Skin of body (tissue), 2 donors: Measurements from ENCODE around the gene MTERF4. TPM values are rescaled to one million over a fixed set of nuclear protein-coding genes. Genes with fewer than 3 reads are reported as not detected.

Experiments
- DNase-seq: peaks from one replicate; lab custom pipeline; 2025; lab: John Stamatoyannopoulos, UW
- total RNA-seq: library from RNA; depleted of rRNA; stranded (reverse); fragments of >200 nt; gene quantifications from one replicate; pipeline ENCODE4 v1.2.3, GENCODE V29; 2014

The MTERF4 gene
- total RNA-seq, 1 donor from 2014 or later: 37.8 TPM

DNA sequence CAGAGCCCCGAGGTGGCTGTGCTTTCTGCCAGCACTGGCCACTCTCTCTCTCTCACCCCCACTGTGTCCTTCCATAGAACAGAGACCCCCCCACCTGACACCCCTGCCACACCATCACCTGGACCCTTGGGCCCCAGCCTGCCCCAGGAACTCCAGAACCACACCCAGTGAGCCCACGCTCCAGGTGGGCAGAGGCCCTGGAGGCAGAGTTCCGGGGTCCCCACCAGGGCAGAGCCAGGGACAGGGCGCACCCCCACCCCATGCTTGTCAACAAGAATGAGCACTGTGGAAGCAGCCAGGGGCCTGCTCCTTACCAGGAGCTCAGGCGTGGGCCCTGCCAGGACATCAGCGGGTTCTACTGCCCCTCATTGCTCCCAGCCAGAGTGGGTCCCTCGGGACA lies 32.6 kb upstream of the MTERF4 start:
- no peak for DNase-seq

DNA sequence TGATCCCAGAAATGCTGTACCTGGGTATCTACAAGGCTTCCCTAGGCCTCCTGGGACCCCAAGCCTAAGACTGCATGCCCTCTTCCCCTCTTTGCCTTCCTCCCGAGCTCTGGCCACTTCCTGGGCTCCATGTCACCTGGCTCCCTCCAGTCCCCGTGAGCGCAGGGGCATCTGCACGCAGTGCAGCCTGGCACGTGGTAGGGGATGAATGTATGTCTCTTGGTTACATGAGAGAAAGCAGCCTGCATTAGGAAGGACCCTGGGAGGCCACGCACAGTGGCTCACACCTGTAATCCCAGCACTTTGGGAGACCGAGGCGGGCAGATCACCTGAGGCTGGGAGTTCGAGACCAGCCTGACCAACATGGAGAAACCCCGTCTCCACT lies 31.3 kb upstream of the MTERF4 start:
- DNase-seq: no peak

DNA sequence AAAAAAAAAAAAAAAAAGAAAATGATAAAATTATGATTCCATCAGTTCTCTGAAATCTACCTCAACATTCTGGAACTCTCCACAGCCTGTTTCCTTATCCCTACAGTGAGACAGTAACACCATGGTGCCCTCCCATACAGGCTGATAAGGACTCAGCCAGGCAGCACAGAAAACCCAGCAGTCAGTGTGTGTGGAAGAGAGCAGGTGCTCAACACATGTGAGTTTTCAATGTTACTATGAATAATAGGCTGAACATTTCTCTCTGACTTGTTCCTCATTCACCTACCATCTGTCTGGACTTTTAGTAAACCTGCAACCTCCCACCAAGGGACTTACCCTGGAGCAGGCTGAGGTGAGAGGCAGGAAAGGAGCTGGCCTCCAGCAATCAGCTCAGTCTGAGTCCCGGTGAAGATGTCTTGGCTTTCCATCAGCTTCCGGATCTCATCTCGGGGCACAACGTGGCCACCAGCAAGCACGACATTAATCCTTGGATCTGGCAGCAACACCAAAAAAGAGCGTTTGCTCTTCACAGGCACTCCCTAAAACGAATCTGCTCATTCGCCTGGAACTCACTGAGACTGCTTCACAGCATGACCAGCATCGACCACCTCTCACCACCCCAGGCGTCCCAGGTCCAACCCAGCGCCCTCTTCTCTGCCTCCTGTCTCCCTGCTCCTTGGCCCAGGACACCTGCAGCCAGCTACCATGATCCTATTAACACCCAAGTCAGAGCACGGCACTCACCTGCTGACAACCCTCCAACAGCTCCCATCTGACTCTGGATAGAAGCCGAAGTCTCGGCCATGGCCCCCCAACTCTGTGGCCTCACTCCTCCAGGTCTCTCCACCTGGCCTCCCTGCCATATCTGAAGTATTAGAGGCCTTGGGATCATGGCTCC lies 30.7 kb upstream of the MTERF4 start:
- DNase-seq: no peak

DNA sequence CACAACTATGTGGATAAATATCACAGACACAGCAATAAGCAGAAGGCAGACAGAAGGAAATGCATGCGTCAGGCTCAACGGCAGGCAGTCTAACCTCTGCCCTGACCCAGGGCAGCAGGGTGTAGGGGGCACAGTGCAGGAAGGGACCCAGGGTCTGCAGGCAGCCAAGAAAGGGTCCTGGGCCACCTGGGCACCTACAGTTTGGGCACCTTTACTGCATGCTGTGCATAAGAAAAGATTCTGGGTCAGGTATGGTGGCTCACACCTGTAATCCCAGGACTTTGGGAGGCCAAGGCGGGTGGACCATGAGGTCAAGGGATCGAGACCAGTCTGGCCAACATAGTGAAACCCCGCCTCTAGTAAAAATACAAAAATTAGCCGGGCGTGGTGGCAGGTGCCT lies 29.4 kb upstream of the MTERF4 start:
- DNase-seq: no peak

DNA sequence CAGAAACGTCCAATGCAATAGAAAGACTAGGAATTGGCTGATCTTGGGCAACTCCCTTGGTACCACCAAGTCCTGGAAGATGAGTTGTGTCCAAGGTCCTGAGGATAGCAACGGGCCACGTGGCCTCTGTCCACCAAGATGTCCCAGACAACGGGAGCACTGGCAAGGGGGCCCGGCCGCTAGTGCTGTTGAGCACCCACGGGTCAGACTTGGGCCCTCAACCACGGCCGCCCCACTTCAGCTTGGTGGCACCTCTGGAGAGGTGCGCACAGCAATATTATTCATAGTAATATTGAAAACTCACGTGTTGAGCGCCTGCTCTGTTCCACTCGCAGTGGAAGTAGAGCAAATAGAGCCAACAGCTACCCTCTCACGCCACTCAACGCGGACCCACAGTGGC lies 28.2 kb upstream of the MTERF4 start:
- no peak for DNase-seq

DNA sequence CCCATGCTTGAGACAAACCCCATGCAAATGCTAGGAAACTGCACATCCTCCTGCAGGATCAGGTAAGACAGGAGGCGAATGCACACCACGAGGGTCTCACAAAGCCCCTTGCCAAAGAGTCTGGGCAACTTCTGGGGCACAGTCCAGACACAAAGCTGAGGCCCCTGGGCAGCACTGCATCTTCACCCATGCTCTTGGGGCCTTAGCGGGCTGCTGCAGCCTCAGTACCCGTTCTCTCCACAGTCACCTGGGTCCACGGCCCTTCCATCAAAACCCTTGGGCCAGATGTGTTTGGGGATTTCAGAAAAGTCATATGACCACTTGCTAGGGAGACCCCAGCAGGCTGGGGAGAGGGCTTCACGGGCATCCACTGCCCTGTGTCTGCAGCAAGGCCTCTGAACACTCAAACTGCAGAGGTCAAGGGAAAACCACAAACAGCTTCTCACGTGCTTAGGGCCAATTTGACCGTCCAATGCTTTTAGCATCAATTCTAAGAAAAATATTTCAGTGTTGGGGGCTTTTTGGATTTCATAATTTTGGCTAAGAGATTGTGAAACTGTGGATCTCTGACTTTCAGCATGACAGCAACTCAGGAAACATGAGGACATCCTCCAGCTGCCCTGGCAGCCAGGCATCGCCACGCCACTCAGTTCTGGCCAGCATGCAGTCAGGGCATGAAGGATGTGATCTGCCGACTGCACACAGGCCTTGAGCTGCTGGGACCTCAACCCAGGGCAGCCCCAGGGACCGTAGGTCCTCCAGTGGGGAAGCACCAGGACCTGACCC lies 27.2 kb upstream of the MTERF4 start:
- no peak for DNase-seq

DNA sequence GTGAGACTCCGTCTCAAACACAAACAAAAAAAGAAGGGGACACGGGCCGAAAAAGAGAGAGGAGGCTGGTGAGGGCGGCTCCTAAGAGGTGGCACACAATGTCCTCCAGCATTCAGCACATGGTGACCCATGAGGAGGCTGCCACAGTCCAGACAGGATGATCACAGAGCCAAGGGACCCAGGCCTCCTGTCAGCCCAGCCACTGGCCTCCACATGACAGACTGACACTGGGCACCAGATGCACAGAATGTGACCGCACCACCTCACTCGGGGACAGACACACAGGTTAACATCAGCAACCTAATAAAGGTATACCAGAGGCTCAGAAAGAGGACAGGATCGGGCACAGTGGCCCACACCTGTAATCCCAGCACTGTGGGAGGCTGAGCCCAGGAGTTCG lies 26.2 kb upstream of the MTERF4 start:
- no peak for DNase-seq

DNA sequence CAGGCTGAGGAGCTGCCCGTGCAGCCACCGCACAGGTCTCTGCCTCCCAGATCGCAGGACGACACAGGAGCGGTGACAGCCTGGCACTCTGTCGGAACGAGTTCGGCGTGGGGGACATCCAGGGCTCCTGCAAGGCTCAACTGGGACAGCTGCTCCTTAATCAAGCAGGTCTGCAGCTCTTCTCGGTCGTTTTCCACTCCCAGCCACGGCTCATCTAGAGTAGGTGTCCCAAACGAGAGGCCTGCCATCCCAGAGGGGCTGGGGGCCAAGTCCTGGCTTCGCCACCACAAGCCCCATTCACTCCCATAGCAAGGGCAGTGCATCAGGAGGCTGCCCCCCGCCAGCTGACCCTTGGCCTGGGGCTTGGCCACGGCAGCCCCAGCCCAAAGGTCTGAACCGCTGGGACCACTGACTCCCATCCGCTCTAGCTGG lies 24.7 kb upstream of the MTERF4 start:
- DNase-seq: no peak

DNA sequence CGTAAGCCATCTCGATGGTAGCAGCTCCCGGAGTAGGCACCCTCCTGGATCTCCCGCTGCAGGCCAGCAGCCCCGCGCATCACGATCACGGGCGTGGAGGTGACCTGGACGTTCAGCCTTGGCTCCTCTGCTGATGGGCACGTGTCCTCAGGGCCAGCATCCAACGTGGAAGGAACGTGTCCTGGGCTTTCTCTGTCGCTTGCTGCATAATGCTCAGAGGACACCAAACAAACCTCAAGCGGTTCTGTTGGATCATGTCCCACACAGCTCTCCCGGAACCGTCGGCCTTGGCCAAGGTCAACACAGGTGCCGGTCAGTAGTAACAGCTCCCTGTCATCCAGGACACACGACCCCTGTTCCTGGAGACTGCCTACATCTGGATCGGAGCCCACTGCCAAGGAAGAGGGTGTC lies 24.1 kb upstream of the MTERF4 start:
- DNase-seq: no peak

DNA sequence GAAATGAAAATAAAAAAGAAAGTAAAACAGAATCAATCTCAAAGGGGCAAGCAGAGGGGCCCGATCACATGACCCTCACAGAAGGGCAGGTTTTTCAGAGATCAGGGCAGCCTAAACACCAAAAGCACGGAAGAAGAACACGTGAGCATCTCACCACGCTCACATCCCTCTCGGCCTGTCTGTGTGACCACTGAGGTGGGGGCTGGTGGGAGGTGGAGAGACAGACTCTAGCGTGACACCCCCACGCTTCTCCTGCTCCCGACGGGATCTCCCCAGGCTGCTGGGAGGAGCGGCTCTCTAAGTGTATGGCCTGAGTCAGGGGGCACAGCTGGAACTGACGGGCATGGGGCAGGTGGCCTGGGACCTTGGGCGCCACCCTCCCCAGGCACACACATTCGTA lies 23.5 kb upstream of the MTERF4 start:
- no peak for DNase-seq

DNA sequence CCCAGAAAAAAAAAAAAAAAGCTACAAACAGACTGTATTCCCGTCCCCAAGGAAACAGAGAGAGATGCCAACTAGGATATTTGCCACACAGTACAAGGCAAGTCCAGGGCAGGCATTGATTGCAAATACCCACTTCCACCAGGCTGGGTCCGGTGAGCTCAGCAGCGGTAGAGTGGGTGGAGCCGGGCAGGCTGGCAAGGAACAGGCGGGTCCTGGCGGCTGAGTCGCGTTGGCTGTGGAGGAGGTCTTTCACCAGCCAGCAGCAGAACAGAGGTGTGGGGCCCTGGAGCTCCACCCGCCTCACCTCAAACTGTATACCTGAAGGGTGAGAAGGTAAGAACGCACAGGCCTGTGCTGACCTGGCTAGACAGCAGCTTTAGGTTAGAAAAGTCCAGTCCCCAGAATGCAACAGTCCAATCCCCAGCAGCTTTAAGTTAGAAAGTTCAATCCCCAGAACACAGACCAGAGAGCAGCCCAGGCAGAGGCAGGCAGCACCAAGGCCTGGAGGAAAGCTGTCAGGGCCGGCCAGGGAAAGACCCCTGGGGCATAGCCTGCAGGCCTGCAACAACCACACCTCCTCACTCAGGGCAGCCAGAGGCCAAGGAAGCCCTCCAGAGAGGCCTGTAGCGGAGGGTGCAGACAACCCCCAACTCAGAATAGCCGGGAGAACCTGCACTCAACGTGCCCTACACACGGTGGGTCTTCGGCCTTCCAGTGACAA lies 21.9 kb upstream of the MTERF4 start:
- DNase-seq: no peak

DNA sequence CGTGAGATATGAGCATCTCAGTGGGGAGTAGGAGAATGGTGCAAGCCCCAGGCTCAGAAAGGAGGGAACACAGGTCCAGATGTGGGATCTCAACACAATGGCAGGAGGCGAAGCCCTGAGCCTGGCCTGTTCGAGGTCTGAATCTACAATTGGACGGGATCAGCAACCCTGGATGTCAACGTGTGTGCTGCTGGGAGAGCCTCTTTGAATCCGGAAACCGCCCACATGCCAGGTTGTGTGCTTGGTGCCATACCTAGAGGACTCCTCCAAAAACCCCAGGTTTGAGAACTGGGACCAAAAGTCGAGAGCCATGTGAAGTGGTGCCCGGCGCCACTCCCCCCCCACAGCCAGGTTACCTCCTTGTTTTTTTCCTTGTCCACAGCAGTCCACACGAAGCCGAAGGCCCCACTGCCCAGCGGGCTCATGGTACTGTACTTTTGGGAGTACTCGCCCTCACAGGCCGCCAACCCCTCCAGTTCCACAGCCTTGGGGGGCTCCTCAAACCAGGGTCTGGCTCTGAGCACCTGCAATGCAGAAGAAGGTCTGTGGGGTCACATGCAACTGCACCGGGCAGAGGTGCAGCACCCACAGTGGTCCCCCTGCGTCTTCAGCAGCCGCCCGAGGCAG lies 20.4 kb upstream of the MTERF4 start:
- no peak for DNase-seq

DNA sequence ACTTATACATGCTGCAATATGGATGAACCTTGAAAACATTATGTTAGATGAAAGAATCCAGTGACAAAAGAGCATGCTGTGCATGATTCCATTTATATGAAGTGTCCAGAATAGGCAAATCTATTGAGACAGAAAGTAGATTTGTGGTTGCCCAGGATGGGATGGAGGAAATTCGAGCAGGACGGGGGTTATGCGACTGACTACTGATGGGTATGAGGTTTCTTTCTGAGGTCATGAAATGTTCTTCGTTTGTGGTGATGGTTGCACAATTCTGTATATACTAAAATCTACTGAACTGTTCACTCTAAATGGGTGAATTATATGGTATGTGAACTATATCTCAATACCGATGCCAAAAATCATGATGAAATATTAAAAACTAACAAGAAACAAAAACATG lies 18.9 kb upstream of the MTERF4 start:
- DNase-seq: no peak

DNA sequence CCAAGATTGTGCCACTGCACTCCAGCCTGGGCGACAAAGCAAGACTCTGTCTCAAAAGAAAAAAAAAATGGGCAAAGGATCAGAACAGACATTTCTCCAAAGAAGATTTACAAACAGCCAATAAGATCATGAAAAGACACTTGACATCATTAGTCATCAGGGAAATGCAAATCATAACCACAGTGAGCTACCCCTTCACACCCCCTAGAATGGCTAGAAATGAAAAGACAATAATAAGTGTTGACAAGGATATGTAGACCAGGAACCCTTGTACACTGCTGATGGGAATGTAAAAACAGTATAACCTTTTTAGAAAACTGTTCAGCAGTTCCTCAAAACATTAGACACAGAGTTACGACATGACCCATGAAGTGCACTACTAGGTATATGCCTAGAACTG lies 18.4 kb upstream of the MTERF4 start:
- DNase-seq: no peak

DNA sequence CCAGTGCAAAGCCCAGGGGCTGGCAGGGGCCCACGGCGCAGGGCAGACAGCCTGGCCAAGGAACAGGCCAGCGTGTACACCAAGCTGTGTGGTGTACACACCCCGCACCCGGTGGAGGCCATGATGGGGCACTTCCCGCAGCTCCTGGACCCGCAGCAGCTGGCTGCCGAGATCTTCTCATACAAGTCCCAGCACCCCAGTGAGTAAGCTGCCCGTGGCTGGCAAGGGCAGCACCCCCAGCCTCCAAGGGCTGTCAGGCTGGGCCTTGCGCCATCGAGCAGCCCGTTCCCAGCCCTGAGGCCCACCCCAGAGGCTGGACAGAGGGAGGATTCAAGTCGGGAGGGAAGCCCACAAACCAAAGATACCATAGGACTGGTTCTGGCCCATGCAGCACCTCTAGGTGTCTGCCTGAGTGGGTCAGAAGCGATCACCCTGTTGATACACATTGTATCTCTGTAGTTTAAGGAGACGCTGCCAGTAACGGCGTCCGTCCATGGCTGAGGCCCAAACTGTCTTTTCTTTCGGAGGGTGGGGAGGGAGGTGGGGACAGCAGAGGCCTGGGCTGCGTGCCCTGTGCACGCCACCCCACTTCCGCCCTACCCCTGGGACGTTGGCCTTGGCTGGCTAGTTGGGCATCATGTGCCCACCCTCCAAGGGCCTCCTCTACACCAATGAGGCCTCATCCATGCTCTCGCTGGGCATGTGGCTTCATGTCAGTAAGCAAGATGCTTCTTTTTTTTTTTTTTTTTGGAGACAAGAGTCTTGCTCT lies 16.8 kb upstream of the MTERF4 start:
- no peak for DNase-seq

DNA sequence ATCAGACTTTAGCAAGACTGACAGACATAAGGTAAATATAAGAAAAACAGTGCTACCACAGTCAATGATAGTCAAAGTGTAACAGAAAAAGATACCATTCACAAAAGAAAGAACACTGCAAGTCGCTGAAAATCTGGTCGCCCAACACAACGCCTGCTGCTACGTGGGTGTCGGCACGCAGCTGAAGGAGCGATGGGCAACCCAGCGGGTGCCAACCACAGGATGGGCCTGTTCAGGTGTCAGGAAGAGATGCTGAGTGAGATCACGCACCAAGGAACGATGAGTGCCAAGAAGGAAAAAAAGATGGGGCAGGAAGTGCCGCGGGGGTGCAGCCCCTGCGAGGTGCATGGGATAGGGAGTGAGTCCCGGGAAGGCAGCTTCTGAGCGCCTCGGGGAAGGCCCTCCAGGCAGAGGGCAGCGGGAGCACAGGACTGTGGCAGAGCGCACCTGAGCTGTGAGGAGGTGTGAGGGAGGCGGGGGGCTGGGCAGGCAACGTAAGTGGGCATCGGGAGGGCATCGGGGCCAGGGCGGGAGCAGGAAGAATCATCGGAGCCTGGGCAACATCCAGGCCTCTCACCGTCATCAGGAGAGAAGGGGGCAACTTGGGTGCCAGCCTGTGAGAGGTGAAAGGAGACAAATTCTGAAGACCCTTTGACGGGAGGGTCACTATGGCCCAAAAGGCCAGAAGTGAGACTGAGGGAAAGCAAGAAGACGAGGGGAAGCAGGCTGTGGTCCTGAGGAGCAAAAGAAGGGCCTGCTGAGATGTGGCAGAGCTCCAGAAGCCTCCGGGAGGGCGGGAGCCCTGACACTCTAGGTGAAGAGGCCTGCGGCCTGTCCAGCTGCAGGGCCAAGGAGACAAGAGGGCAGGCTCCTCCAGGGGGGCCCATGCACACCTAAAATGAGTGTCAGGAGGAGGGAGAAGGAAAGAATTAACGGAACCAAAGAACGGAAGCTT lies 14.8 kb upstream of the MTERF4 start:
- DNase-seq: no peak

DNA sequence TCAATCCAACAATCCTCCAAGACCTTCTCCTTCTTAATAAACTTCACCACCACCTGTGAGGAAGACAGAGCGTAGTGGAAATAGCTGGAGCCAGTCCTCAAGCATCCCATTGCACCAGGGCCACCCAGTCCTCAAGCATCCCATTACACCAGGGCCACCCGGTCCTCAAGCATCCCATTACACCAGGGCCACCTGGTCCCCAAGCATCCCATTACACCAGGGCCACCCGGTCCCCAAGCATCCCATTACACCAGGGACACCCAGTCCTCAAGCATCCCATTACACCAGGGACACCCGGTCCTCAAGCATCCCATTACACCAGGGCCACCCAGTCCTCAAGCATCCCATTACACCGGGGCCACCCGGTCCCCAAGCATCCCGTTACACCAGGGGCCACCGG lies 13.3 kb upstream of the MTERF4 start:
- no peak for DNase-seq

DNA sequence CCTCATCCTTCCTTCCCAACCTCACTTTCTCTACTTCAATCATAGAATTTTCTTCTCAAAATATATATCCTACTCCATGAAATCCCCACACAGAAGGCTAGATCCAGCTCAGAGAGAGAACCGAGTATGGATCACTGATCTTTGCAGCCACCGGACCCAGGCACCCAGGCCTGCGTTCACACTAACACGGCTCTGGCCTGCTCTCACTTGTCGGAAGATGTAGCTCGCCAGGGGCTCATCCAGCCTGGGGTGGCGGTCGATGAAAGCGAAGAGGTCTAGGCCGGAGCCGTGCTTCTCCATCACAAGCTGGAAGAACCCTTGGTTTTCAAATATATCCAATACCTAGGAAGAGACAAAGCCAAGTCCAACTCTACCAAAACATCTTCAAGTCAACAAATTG lies 12.7 kb upstream of the MTERF4 start:
- no peak for DNase-seq

DNA sequence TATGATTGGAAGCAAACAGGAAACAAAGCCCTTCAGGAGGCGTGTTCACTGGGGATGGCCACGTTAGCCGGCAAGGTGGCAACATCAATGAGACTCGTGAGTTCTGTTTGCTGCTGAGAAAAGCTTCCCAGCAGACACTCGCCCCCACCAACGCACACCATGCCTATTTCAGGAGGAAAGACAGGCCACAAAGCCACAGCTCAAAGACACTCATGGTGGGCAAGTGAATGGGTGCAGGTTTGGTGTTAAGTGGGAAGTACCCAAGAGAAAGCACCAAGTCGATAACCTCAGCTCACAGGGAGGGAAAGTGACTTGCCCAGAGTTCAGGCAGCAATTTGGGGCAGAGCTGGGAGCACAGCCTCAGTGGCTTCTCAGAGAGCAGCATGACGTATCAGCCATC lies 10.5 kb upstream of the MTERF4 start:
- DNase-seq: no peak

DNA sequence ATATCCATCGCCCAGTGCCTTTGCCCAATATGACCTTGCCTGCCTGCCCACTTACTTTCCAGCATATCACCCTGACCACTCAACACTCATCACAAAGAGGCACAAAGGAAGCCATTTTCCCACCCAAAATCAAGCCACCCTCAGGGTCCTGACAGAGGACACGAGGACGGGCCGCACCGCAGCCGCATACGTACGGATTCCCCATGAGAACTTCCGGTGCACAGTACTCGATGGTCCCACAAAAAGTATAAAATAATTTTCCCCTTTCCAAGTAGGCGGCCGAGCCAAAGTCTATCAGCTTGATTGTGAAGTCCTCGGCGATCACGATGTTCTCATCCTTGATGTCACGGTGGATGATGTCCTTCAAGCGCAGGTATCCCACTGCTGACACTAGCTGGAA lies 10.0 kb upstream of the MTERF4 start:
- no peak for DNase-seq
